GM12891 (cell line): ENCODE results near the gene CCL15.

Experiments
- POLR2A ChIP-seq: IDR thresholded peaks from 2 replicates; pipeline ENCODE4 v1.6.1; 2011; ENCODE audit warnings: low read depth, low read length, control low read depth
- POLR2AphosphoS5 ChIP-seq: IDR thresholded peaks from 2 replicates; pipeline ENCODE4 v1.6.1; 2011; ENCODE audit warnings: low read depth, low read length, control low read depth
- TAF1 ChIP-seq: IDR thresholded peaks from 2 replicates; pipeline ENCODE4 v1.6.1; 2011; ENCODE audit warnings: low read depth, low read length, control low read depth

DNA sequence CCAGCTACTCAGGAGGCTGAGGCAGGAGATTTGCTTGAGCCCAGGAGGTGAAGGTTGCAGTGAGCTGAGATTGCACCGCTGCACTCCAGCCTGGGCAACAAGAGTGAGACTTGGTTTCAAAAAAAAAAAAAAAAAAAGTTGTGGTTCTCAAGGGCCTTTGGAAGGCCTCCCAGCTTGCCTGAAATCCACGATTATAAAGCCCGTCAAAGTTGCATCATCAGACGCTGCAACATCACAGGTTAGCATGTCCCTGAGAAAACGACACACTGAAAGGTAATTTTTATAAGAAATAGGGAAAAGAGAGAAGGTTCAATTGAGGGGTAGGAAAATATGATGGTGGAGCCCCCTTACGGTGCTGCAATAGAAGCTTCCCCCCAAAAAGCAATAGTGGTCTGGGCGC is 53.3 kb downstream of the CCL15 start:
- no peak for TF ChIP-seq POLR2A
- TF ChIP-seq POLR2AphosphoS5, result no peak
- TF ChIP-seq TAF1, result no peak
